Measurements from ENCODE around the gene TBC1D24. TPM values are rescaled to one million over a fixed set of nuclear protein-coding genes. Genes with fewer than 3 reads are reported as not detected.

TBC1D24 gene
- total and polyA plus RNA-seq, 2 donors (not counting 1 experiment from before 2014, with no cell fraction given): 7.1 to 9.4 TPM

GRCh38 chr16:2520097-2520783, 45.3 kb downstream of the TBC1D24 start, which contains the start of gene AMDHD2:
TSS of gene AMDHD2 (plus strand) at chr16:2520371. CDS start at chr16:2520459, 88 bp downstream.
- peak within 1 kb of the TSS; percentile 98 for H3K27ac Mint-ChIP-seq
- DNase-seq (peak; percentile 95), ATAC-seq (ENCODE audit: low read depth) (peak; percentile 60)
- H3K9me3 Mint-ChIP-seq (ENCODE audit: insufficient read depth): no peaks in the 10 kb centered on the region
- intact Hi-C loops (cut with micrococcal nuclease): loop anchor here (1.0 kb wide), 2 partner anchors 12 to 13 kb away; no protein-coding TSS in a partner anchor
- Histone ChIP-seq H4K20me1 (ENCODE audit: control insufficient read depth, insufficient read depth, low read length, poor library complexity, severe bottlenecking) (peaks cover 50% of the 10 kb centered on the region), H3K4me3 (ENCODE audit: control extremely low read depth in 1 of 5, extremely low read depth in 1 of 5, insufficient read depth in 1 of 5, low read depth in 2 of 5, low read length in 4 of 5) (peak within 1 kb of the TSS; percentile 2 to 69 (median 60)), H3K4me1 (ENCODE audit: control insufficient read depth in 2 of 2, insufficient read depth in 2 of 2, low read length in 2 of 2) (peaks cover 51 to 57% of the 10 kb centered on the region in 2 donors), H3K9me3 (ENCODE audit: control extremely low read depth in 1 of 3, control insufficient read depth in 2 of 3, insufficient read depth in 1 of 3, low read length in 2 of 3) (peaks cover 0 to 3% (median 0%) of the 10 kb centered on the region in 3 donors), H3K27me3 (replicated peaks in 1 of 4; ENCODE audit: control extremely low read depth in 1 of 4, control insufficient read depth in 3 of 4, insufficient read depth in 4 of 4, low read length in 3 of 4) (no peaks in the 10 kb centered on the region), H3K36me3 (replicated peaks in 1 of 2; ENCODE audit: control extremely low read depth in 1 of 2, control insufficient read depth in 1 of 2, extremely low read depth in 1 of 2, insufficient read depth in 2 of 2, low read length in 1 of 2) (peaks cover 0 to 50% of the 10 kb centered on the region in 2 experiments), H3K9ac (ENCODE audit: low read length) (peak within 1 kb of the TSS; percentile 65), H2AFZ (ENCODE audit: insufficient read depth, low read depth, low read length, poor library complexity, severe bottlenecking) (no peak within 1 kb of the TSS), H3K4me2 (replicated peaks; ENCODE audit: low read depth, low read length, poor library complexity, severe bottlenecking) (peak within 1 kb of the TSS; percentile 75), H3K79me2 (ENCODE audit: control insufficient read depth, insufficient read depth, low read length) (peaks cover 83% of the 10 kb centered on the region), H3K27ac (ENCODE audit: low read length in 2 of 2) (peak within 1 kb of the TSS; percentile 93)
- POLR2A ChIA-PET: interaction anchor here (0.7 to 3.0 kb wide), 9 partner anchors 10 to 1059 kb away, joined by 3 to 66 read pairs (median 5); partner anchors contain the start of genes CEMP1, PDPK1 and TBC1D24
- H3K4me3 Mint-ChIP-seq: peak within 1 kb of the TSS; percentile 93
- peaks cover 64% of the 10 kb centered on the region for H3K4me1 Mint-ChIP-seq
- no peaks in the 10 kb centered on the region for H3K27me3 Mint-ChIP-seq
- TF ChIP-seq CTCF (IDR thresholded peaks at IDR 0.05) (no peak), EZH2 (IDR thresholded peaks at IDR 0.05; ENCODE audit: borderline replicate concordance, insufficient read depth, low read depth, low read length, poor library complexity, severe bottlenecking) (no peak)
- under 1% methylated on average over 80 of the region's 83 CpGs for WGBS (ENCODE audit: insufficient coverage)
- CTCF ChIA-PET: interaction anchor here (0.6 to 1.9 kb wide), 8 partner anchors 10 to 325 kb away, joined by 3 to 12 read pairs (median 4); partner anchors contain the start of genes CEMP1 and ECI1

Data from B cell (primary cell).